Ectodermal cell (in vitro differentiated cells): Measurements from ENCODE around the gene MME.
A peak's percentile ranks its signal among the peaks of the same experiment; 100 is the strongest.

Experiments used
- H3K27ac ChIP-seq: 2 replicates; pipeline ENCODE4 v1.7.0; 2013; ENCODE audit warnings: mild to moderate bottlenecking, low read depth, low read length; ENCODE audit not compliant: insufficient read depth, poor library complexity, severe bottlenecking
- H3K27me3 ChIP-seq: 2 replicates; pipeline ENCODE4 v1.7.0; 2013; ENCODE audit warnings: mild to moderate bottlenecking, low read length; ENCODE audit not compliant: insufficient read depth, control insufficient read depth, poor library complexity, severe bottlenecking
- H3K36me3 ChIP-seq: one replicate; pipeline ENCODE4 v1.7.0; 2013; ENCODE audit warnings: low read length; ENCODE audit not compliant: control insufficient read depth, insufficient read depth
- H3K4me1 ChIP-seq: one replicate; pipeline ENCODE4 v1.7.0; 2013; ENCODE audit warnings: low read length; ENCODE audit not compliant: control insufficient read depth, insufficient read depth
- H3K4me3 ChIP-seq: 2 replicates; pipeline ENCODE4 v1.7.0; 2013; ENCODE audit warnings: low read depth, low read length, control low read depth; ENCODE audit not compliant: insufficient read depth
- H3K9me3 ChIP-seq: 2 replicates; pipeline ENCODE4 v1.7.0; 2013; ENCODE audit warnings: mild to moderate bottlenecking, low read length, moderate library complexity; ENCODE audit not compliant: control insufficient read depth
- WGBS, 2 experiments: methylation state at CpG; one replicate each; pipeline ENCODE4 v1.1.7; 2013; ENCODE audit warnings: missing lambda C conversion rate in 2 of 2; 5-methylcytosine and 5-hydroxymethylcytosine counted together

Gene MME

GRCh38 chr3:155079468-155079745 is 712 bp upstream of the MME start:
- no peaks in the 10 kb centered on the region for H3K36me3 ChIP-seq
- H3K4me3 ChIP-seq: peak overlapping the region; percentile 71
- H3K27ac ChIP-seq: no peak overlapping the region
- H3K9me3 ChIP-seq: no peaks in the 10 kb centered on the region
- peaks cover 4% of the 10 kb centered on the region for H3K4me1 ChIP-seq
- 0 to 1% methylated on average over 15 to 21 of the region's 21 CpGs for WGBS, 2 experiments
- H3K27me3 ChIP-seq: peaks cover 41% of the 10 kb centered on the region

DNA sequence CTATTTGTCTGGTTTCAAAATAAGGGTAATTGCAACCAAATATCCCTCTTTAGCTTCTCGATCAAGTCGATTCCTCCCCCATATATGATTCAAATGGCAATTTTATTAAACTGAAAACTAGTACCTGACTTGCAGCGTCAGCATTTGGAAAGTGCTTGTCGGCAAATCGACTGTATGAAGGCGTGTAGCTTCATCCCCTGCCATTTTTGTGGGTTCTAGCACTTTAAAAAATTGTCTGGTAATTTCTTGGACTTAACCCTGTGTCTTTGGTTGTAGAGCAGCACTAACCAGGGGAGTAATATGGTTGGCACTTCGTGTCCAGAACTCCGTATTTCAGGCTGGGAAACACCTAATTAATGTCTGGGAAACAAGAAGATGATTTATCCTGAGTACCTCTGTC is 573 bp downstream of the MME start:
- Histone ChIP-seq H3K36me3 (no peaks in the 10 kb centered on the region), H3K4me3 (no peak overlapping the region), H3K9me3 (no peaks in the 10 kb centered on the region), H3K27me3 (peaks cover 41% of the 10 kb centered on the region), H3K27ac (no peak overlapping the region), H3K4me1 (peaks cover 4% of the 10 kb centered on the region)
- 34 to 35% methylated on average over 8 of the region's 8 CpGs for WGBS, 2 experiments

DNA sequence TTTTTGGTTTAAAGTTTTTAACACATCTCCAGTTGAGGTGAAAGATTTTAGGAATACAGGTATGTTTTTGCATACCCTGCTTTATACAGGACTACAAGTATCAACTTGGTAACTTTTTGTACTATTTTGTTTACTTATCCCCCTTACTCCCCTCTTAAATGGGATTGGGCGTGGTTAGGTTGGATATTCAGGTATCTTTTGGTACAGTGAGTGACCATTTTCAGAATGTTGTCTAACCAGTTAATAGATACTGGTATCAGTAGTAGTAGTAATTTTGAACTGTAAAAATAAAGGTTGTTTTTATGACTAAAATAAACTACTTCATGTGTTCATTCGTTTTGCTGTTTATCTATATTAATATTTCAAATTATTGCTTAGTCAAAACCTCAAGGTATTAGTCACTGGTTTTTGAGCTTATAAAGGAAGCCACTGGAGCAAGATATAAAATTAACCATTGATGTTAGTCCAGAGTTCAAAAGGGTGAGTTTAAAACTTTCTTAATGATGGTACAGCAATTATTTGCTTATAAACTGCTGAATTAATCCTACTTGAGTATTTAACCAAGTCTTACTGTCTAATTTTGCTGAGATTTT is 3.3 kb downstream of the MME start:
- Histone ChIP-seq H3K4me1 (peaks cover 4% of the 10 kb centered on the region), H3K36me3 (no peaks in the 10 kb centered on the region)
- 86 to 100% methylated on average over 1 of the region's 2 CpGs for WGBS, 2 experiments

GRCh38 chr3:155084567-155084966 is 4.4 kb downstream of the MME start:
- no peak overlapping the region for H3K27ac ChIP-seq
- H3K4me3 ChIP-seq: no peak overlapping the region
- no peaks in the 10 kb centered on the region for H3K36me3 ChIP-seq
- peaks cover 25% of the 10 kb centered on the region for H3K27me3 ChIP-seq
- WGBS, 2 experiments: no CpG with 5 or more reads among the region's 2 CpGs
- no peaks in the 10 kb centered on the region for H3K4me1 ChIP-seq
- H3K9me3 ChIP-seq: no peaks in the 10 kb centered on the region

More for the DNA sequence above, 3.3 kb downstream of the MME start:
- Histone ChIP-seq H3K4me3 (no peak overlapping the region), H3K27me3 (peaks cover 35% of the 10 kb centered on the region), H3K9me3 (no peaks in the 10 kb centered on the region), H3K27ac (no peak overlapping the region)

- Histone ChIP-seq H3K4me3 (no peak overlapping the region), H3K27ac (no peak overlapping the region), H3K9me3 (no peaks in the 10 kb centered on the region), H3K4me1 (no peaks in the 10 kb centered on the region), H3K36me3 (no peaks in the 10 kb centered on the region), H3K27me3 (peaks cover 11% of the 10 kb centered on the region)
- WGBS, 2 experiments: 95 to 98% methylated on average over 1 of the region's 1 CpG
Measured at GRCh38 chr3:155086051-155086450, 5.9 kb downstream of the MME start.

GRCh38 chr3:155088706-155089345 is 8.7 kb downstream of the MME start:
- Histone ChIP-seq H3K27me3 (no peaks in the 10 kb centered on the region), H3K27ac (no peak overlapping the region), H3K36me3 (no peaks in the 10 kb centered on the region), H3K4me3 (no peak overlapping the region), H3K4me1 (no peaks in the 10 kb centered on the region), H3K9me3 (no peaks in the 10 kb centered on the region)
- WGBS, 2 experiments: 71% methylated on average over 2 of the region's 2 CpGs; no CpG with 5 or more reads in 1 of the 2 experiments

DNA sequence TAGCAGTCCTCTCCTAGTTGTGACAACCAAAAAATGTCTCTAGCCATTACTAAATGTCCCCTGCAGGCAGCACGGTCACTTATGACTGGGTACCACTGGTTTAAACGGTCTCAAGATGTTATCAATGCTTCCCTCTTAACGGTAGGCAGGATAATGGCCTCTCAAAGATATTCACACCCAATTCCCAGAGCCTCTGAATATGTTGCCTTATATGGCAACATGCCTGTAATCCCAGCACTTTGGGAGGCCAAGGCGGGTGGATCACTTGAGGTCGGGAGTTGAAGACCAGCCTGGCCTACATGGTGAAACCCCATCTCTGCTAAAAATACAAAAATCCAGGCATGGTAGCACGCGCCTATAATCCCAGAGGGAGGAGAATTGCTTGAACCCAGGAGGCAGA is 9.4 kb downstream of the MME start:
- 89 to 91% methylated on average over 7 of the region's 7 CpGs for WGBS, 2 experiments
- Histone ChIP-seq H3K4me3 (no peak overlapping the region), H3K27ac (no peak overlapping the region), H3K9me3 (no peaks in the 10 kb centered on the region), H3K27me3 (no peaks in the 10 kb centered on the region), H3K36me3 (no peaks in the 10 kb centered on the region), H3K4me1 (no peaks in the 10 kb centered on the region)

GRCh38 chr3:155093261-155093660 is 13.1 kb downstream of the MME start:
- H3K4me3 ChIP-seq: no peak overlapping the region
- no peaks in the 10 kb centered on the region for H3K9me3 ChIP-seq
- no peak overlapping the region for H3K27ac ChIP-seq
- H3K4me1 ChIP-seq: no peaks in the 10 kb centered on the region
- 86 to 87% methylated on average over 7 of the region's 7 CpGs for WGBS, 2 experiments
- H3K36me3 ChIP-seq: no peaks in the 10 kb centered on the region
- no peaks in the 10 kb centered on the region for H3K27me3 ChIP-seq

- Histone ChIP-seq H3K27ac (no peak overlapping the region), H3K4me3 (no peak overlapping the region), H3K9me3 (no peaks in the 10 kb centered on the region), H3K4me1 (no peaks in the 10 kb centered on the region), H3K36me3 (no peaks in the 10 kb centered on the region), H3K27me3 (no peaks in the 10 kb centered on the region)
- 94 to 96% methylated on average over 4 of the region's 4 CpGs for WGBS, 2 experiments
Measured at GRCh38 chr3:155096303-155097008, 16.3 kb downstream of the MME start.

DNA sequence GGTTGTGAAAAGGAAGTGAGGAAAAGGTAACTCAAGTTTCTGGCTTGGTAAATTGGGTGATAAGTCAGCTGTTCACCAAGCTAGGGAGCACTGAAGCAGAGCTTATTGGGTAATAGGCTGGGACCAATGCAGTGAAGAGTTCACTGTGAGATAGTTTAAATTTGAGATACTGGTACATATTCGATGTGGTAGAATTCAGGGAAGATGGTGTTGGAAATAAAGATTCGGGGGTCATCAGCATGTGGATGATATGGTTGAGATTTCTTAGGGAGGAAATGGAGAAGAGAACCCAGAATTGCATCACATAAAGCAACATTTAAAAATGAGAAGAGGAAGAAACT is 16.9 kb downstream of the MME start:
- Histone ChIP-seq H3K4me1 (no peaks in the 10 kb centered on the region), H3K27ac (no peak overlapping the region), H3K4me3 (no peak overlapping the region), H3K27me3 (no peaks in the 10 kb centered on the region), H3K9me3 (no peaks in the 10 kb centered on the region), H3K36me3 (no peaks in the 10 kb centered on the region)
- 93 to 98% methylated on average over 2 of the region's 2 CpGs for WGBS, 2 experiments
